MV-4-11 (cell line): ENCODE results near the gene FNDC8.
"Not testable (repeated sequence)": the region's sequence is repeated elsewhere in the genome, so short reads cannot be mapped to it uniquely, and the experiment has no call there.

Experiments
- DNase-seq: peaks from one replicate; lab custom pipeline; 2025; lab: John Stamatoyannopoulos, UW

FNDC8 gene

DNA sequence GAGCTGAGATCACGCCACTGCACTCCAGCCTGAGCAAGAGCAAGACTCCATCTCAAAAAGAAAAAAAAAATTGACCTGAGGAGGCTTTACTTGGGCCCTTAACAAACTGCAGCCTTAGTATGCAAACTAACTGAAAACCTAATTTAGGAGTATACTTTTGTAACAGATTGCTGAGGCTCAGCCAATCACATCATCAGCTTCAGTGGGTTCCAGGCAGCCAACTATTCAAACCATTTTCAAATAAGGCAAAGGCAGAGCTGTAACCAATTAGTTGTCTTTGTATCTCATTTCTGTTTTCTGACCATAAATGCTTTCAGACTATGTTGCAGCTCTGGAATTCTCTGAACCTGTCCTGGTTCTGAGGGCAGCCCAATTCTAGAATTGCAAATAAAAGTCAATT, 25.7 kb upstream of the FNDC8 start:
- no peak for DNase-seq

DNA sequence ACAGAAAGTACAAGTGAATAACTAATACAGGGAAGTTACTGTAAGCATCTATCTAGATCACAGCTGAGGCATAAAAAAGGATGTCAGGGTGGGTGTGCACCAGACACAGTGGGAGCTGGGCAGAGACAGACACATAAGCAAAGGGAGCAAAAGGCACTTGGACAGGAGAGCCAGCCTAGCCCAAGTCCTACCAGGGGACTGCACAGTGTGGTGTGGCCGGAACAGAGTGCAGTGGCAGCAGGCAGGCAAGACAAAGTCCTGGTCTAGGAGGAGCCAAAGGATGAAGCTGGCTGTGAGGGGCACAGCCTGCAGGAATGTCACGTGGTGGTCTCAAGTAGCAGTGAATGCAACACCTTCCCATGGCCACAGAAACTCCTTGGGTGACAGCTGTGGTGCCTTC, 23.6 kb upstream of the FNDC8 start:
- DNase-seq, result no peak

DNA sequence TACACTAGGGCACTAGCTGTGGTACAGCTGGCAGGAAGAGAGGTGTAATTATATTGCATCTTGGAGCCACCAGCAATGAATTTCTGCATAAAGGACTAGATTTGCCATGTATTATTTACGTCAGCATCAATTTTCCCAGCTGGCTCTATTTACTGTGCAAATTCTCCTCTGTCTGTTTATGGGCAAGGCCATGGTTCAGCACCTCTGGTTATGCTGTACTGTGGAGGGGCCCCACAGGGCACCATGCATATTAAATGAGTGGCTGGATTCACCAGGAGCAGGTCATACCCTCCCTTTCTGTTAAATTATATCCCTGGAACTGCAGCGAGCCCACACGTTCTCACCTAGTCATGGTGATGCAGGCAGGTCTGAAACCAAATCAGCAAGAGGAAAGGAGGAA, 21.5 kb upstream of the FNDC8 start:
- no peak for DNase-seq

DNA sequence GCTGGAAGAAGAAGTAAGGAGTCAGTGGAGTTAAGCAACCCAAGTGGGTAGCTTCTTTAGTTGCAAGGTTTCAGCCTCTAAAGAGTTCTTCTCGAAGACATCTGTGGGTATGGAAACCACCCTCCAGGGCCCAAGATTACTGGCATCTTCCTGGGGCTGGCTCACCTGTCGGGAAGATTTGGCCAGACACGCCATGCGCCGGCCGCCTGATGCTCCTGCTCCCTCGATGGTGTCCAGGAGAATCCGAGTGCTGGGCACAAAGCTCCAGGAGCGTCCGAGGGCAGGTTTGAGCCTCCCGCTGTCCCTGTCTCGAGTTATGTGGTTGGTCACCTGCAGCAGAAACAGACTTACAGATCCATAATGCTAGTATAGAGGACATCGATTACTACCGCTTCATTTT, 20.4 kb upstream of the FNDC8 start:
- no peak for DNase-seq

DNA sequence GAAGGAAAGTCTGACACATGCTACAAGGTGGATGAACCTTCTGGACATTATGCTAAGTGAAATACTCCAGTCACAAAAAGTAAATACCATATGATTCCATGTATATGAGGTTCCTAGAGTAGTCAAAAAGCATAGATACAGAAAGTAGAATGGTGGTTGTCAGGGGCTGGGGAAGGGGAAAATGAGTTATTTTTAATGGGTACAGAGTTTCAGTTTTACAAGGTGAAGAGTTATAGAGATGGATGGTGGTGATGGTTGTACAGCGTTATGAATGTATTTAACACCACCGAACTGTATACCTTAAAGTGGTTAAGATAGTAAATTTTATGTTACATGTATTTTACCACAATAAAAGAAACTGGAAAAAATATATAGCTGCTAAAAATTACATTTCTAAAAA, 19.7 kb upstream of the FNDC8 start:
- DNase-seq, result no peak

DNA sequence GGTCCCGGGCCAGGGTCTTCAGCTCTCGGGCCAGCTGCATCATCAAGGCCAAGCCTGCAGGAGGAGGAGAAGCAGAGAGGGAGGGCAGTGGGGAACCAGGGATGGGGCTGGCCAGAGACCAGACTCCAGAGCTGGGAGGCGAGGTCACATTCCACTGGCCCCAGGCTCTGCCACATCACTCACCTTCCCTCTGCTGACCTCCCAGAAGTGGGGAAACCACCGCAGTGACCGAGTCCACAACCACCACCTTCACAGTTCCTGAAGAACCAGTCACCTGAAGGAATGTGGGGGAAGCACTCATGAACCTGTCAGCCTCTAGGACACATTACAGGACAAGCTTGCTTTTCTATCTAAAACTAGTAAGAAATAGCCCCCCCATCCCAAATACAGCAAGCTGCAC, 18.1 kb upstream of the FNDC8 start:
- DNase-seq, result no peak

DNA sequence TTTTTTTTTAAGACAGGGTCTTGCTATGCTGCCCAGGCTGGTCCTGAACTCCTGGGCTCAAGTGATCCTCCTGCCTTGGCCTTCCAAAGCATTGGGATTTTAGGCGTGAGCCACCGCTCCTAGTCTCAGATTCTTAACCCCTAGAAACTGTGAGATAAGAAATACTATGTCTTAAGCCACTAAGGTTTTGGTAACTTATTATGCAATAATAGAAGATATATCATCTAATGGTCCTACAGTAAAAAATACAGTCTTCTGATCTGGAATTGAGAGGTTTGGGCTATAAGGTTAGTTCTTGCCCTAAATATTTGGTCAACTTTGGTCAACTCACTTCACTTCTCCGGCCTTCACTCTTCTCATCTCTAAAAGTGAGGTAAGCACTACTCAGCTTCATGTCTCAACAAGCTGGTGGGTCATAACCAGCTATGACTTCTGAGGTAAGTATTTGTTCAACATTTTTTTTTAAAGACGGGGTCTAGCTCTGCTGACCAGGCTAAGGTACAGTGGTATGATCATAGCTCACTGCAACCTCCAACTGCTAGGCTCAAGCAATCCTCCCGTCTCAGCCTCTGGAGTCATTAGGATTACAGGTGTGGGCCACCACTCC, 16.5 kb upstream of the FNDC8 start:
- no peak for DNase-seq

DNA sequence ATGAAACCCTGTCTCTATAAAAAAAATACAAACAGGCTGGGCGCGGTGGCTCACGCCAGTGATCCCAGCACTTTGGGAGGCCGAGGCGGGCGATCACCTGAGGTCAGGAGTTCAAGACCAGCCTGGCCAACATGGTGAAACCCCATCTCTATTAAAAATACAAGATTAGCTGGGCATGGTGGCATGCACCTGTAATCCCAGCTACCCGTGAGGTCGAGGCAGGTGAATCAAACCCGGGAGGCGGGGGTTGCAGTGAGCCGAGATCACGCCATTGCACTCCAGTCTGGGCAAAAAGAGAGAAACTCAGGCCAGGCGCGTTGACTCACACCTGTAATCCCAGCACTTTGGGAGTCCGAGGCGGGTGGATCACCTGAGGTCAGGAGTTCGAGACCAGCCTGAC, 10.6 kb upstream of the FNDC8 start:
- not testable (repeated sequence) for DNase-seq

DNA sequence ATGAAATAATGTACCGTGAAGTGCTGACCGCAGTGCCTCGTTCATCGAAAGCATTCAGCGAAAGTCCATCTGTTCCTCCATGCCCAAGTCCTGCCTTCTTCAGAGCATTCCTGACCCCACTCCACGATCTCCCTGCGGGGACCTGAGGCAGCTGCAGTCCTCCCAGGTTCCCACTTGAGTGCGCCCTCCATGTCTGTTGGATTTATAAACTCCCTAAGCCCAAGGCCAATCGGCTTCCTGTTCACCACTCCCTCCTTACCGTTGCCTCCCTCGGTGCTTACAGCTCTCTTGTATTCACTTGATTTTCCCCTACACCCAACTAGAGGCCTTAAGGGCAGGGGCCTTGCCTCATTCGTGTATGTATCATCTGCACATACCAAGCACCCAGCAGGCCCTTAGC, 4.6 kb upstream of the FNDC8 start:
- DNase-seq, result no peak

DNA sequence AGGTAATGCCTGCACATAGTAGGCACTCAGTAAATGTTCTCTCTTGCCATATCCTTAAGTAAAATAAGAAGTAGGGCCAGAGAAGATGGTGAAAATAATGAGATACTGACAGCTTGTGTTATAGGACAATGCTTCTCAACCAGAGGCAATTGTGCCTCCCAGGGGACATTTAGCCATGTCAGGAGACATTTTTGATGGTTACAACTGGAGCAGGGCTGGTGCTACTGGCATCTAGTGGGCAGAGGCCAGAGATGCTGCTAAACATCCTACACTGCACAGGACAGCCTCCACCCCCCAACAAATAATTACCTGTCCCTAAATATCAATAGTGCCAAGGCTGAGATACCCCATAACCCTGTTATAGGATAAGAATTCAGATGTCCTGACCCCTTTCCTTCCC, 3.4 kb upstream of the FNDC8 start:
- peak; percentile 51 for DNase-seq

DNA sequence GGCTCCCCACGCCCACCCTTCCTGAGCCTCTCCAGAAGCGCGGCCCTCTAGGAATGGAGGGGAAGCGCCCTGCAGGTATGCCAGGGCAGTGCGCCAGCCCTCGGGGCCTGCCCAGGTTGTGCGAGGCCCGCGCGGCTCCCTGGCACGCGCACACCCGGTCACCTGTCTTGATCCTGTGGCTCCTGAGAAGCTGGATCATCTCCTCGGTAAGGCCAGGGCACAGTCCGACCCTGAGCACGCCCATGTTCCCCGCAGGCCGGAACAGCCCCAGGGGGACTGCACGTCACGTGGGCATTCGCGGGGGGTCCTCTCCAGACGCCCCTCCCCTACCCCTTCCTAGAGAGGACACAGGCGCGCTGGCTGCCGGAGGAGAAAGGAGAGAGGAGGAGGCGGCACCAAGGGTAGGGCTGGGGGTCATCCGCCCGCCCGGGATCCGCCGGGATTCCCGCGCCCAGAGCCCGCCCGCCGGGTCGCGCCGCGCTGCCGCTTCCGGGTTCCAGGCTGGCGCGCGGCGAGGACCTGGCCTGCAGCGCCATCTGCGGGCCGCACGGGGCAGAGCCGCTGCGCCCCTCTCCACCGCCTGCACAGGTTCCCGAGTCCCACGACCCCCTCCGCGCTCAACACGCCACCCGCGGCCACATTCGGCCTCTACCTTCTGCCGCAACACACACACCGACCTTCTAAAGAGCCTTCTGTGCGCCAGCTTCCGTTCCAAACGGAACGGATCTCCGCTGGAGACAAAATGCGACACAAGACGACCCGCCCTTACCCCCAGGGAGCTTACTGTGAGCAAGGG, 1.8 kb upstream of the FNDC8 start, which contains the start of gene RAD51D:
Gene RAD51D (minus strand): TSS at position 491 of the 796 bp plus-strand sequence. CDS start 247 bp downstream, at position 244.
- DNase-seq, result peak; percentile 56

DNA sequence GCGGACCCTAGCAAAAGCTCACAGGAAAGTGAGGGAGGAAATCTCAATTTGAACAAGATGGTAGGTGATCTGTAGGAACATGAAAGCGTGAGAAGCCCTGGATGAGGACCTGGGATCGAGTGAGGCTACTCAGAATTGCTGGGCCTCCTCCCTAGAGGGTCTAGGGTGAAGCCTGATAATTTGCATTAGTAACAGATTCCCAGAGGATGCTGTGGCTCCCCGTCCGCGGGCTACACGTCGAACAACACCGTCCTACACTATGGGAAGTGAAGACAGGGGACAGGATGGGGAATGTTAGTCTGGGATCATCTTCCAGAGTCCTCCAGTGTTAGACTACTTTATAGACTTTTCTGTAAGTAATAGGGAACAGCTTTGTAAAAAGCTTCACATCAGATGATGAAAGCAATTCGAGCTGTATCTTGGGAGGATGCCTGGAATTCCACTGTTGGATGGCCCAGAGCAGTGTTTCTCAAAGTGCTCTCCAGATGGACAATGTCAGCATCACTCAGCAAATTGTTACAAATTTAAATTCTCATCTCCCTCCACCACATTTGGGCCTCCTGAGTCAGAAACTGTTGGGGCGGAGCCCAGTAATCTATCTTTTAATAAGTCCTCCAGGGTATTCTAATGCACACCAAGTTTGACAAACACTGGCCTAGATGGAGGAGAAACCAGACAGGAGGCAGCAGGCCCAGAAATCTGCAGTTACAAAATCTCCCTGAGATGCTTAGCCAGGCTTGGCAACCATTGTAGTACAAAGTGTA, 6.5 kb downstream of the FNDC8 start:
- DNase-seq, result no peak

DNA sequence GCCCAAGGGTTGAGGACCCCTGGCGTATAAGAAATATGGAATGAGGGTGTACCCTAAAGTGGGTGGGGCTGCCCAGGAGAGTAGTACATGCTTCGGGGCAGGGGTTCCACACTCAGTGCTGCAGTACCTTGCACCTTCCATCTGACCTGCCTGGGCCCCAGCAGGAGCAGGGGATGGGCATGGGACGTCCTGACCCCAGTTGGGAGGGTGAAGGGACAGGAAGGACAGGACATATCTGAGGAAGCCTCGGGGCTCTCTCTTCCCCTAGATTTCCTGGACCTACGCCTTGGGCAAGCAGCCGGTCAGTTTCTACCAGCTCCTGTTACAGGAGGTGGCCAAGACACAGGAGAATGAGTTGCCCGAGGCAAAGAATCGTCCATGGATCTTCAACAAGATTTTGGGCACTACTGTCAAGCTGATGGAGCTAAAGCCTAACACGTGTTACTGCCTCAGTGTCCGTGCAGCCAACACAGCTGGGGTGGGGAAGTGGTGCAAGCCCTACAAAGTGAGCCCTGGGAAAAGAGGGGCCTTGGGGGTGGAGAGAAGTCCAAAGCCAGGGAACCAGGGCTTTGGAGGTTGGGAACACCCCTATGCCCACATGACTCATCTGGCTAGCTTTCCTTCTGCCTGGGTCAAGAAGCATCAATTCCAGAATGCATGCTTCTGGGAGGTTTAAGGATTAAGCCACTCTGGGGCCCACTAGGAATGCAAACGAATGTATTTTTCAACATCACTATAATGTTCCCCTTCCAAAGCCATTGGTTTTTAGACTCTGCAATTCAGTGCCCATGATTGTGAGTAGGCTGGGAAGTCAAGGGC, 7.9 kb downstream of the FNDC8 start:
- DNase-seq, result no peak

DNA sequence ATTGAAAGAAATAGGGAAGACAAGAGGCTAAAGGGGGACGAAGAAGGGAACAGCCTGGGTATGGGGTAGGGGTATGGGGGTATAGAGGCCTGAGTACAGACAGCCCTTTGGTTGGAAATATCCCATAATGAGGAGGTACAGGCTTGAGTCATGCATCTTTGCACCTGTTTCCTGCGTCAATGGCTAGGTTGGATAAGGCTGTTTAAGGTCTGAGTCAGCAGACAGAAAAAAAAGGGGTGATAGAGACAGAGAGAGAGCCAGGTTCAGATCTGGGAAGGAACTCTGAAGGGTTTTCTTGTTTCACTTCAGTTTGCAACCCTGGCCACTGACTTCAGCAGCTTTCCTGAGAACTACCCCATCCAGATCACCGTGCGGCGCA, 8.5 kb downstream of the FNDC8 start:
- DNase-seq, result no peak

DNA sequence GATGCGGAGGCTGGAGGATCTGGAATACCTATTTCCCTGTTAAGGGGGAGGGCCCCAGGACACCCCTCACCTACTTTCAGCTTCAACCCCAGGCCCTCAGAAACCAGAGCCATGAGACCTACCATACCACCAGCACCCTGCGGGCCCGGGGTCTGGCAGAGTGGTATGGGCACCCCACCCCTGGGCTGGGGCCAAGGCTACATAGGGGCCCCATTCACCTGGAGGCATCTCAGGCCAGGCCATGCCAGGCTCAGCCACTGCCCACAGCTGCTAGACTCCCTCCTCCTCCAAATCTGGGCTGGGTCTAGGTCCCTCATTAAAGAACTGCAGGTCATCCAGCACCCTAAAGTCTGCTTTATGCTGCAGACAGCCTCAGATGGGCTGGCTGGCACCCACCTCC, 9.0 kb downstream of the FNDC8 start:
- no peak for DNase-seq

DNA sequence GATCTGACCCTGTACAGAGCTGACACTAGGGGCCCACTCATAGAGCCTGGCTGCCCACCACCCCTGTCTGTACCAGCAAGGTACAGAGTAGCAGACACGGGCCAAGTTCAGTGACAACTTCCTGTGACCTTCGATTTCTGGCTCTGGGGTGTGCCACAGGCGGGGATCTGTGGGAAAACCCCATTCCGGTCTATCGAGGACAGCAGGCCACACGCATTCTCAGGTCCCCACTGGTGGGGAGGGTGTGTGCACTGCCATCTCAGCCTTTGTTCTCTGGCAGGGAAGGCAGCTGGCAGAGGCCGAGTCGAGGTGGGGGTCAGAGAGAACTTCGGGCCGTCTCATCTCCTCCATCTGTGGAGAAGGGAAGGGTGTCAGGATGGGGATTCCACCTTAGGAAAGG, 10.7 kb downstream of the FNDC8 start:
- no peak for DNase-seq

DNA sequence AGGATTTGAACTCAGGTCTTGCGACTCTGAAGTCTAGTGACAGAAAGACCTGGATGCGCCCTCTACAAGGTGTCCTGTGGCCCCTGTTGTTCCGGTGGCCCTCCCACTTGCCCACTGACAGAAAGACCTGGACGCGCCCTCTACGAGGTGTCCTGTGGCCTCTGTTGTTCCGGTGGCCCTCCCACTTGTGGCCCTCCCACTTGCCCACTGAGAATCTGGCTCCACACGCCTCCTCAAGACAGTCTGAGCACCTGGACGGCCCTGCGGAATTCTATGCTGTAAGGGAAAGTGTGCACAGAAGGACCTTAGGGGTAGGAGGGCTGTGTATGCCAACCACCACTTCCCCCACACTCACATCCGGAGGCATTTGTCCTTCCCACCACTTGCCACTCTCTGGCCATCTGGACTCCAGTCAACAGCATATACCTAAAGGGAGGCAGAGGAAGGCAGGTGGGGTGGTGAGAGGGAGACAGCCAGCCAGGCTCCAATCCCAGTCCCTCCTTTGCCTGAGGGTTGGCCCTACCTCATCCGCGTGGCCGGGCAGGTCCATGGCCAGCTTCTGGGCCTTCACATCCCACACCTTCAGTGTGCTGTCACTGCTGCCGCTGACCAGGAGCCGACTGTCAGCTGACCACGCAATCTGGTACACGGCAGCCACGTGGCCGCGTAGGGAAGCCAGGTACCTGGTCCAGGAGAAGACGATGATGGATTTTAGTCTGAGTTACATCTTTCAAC, 11.6 kb downstream of the FNDC8 start:
- no peak for DNase-seq

DNA sequence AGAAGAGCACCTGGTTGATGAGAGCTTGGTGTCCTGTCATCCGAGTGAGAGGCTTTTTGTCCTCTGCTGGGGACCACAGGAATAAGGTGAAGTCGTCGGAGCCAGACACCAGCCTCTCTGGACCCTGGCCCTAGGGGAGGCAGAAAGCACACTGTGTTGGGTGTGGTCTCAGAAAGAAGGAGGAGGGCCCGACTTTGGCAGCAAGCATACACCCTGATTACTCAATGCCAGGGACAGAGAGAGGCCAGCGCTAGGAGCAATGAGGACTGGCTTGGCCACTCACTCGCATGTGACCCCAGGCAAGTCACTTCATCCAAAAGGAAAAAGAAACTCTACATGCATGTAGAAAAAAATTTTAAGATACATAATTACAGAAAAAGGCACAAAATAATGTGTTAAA, 13.9 kb downstream of the FNDC8 start:
- no peak for DNase-seq

DNA sequence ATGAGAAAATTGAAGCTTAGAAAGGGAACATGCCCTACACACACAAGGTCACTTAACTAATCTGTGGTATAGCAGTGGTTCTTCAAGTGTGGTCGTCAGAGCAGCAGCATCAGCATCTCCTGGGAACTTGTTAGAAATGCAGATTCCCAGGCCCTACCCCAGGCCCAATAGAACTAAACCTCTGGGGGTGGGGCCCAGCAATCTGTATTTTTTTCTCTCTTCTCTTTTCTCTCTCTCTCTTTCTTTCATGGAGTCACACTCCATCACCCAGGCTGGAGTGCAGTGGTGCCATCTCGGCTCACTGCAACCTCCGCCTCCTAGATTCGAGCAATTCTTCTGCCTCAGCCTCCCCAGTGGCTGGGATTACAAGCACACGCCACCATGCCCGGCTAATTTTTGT, 16.8 kb downstream of the FNDC8 start:
- DNase-seq, result no peak

DNA sequence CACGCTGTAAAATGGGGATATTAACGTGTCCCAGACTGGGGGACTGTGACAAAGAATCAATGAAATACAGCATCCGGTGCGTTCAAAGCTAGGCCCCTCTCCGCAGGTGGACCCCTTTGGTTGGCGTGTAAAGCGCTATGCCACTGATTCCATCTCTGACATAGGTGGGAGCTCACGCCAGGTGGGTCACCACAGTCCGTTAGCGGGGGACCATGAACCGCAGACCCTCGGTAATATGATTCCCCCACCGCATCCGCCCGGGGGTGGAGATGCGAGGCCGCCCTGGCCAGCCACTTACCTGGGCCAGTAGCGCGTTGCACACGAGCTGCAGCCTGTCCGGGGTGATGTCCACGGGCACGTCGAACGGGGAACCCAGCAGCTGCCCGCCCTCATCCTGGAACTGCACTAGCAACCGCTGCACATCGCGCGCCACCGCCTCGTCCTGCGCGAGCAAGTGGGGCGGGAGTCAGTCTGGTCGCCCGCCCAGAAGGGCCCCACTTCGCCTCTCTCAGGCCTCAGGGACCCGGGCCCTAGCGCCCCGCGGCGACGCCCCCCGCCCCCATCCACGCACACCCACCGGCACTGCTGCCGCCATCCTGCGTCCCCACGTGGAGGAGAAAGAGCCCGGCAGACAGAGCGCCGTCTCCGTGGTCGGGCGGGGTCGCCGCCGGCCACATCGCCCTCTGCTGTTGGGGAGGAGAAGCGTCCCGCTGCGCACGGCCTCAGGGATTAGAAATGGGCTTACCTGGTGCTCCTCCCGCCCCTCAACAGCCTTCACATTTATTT, 20.5 kb downstream of the FNDC8 start, which contains the start of gene NLE1:
Gene NLE1 (minus strand): TSS at position 623 of the 786 bp plus-strand sequence. CDS start 28 bp downstream, at position 595.
- peak; percentile 62 for DNase-seq

DNA sequence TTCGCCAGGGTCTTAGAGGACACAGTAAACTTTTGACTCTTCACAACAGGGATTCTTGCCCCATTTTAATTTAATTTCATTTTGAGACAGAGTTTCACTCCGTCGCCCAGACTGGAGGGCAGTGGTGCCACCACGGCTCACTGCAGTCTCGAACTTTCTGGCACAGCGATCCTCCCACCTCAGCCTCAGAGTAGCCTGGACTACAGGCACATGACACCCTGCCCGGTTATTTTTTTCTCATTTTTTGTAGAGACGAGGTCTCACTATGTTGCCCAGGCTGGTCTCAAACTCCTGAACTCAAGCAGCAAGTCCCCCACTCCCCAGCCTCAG, 21.0 kb downstream of the FNDC8 start:
- DNase-seq, result no peak
